Esophagus muscularis mucosa (tissue), 3 donors: Measurements from ENCODE around the gene POU1F1.

Experiments used
- CTCF ChIP-seq, 3 experiments: fragments of 200-600 bp in 2 of 3; fragments of 450-650 bp in 1 of 3; sonication (generic) in 2 of 3; IDR thresholded peaks; one replicate each; pipeline ENCODE4 v1.5.1; 2017 to 2019; ENCODE audit warnings: antibody characterized with exemption in 3 of 3, mild to moderate bottlenecking in 2 of 3, moderate library complexity in 1 of 3
- POLR2A ChIP-seq: fragments of 450-650 bp; IDR thresholded peaks from one replicate; pipeline ENCODE4 v1.6.1; 2017; ENCODE audit warnings: antibody characterized with exemption, moderate library complexity, mild to moderate bottlenecking, low read depth

GRCh38 chr3:87247430-87247773 lies 29.0 kb downstream of the POU1F1 start:
- TF ChIP-seq POLR2A, result no peak
- no peak for TF ChIP-seq CTCF (IDR thresholded peaks at IDR 0.05)
